ENCODE results near the gene TSC1. TPM values are rescaled to one million over a fixed set of nuclear protein-coding genes. Genes with fewer than 3 reads are reported as not detected.

Gene TSC1
- total and polyA plus RNA-seq, 10 of the 15 experiments (the other 5 are each of a cell fraction or from before 2014, with no cell fraction given): 4.0 to 48.0 (median 14.9) TPM

GRCh38 chr9:132896264-132896663 is 48.2 kb downstream of the TSC1 start:
- H3K9ac ChIP-seq (ENCODE audit: control insufficient read depth, insufficient read depth, low read length): no peak overlapping the region
- no peak overlapping the region for H2AFZ ChIP-seq (ENCODE audit: control insufficient read depth, low read depth, low read length)
- H3K36me3 ChIP-seq (ENCODE audit: control insufficient read depth in 2 of 2, insufficient read depth in 2 of 2, low read length in 1 of 2): peaks cover 2 to 18% of the 10 kb centered on the region in 2 experiments
- H3K9me3 ChIP-seq (replicated peaks; ENCODE audit: control insufficient read depth, insufficient read depth, low read length): no peaks in the 10 kb centered on the region
- in situ Hi-C loops (cut with MboI) (no loop called here), intact Hi-C loops (cut with micrococcal nuclease; ENCODE audit: unreplicated experiment) (no loop called here)
- ChIA-PET POLR2A (interaction anchor here (0.6 kb wide), 1 partner anchor 10 kb away, joined by 6 read pairs; no protein-coding TSS in a partner anchor), SMC1A (ENCODE audit: uncharacterized antibody, unreplicated experiment) (no interaction called here), CTCF (interaction anchor here (1.3 to 2.2 kb wide), 2 partner anchors 8 to 45 kb away, joined by 3 to 9 read pairs; no protein-coding TSS in a partner anchor), RAD21 (ENCODE audit: unreplicated experiment) (interaction anchor here (1.1 kb wide), 1 partner anchor 227 kb away, joined by 3 read pairs; the partner anchor contains the start of gene DDX31)
- TF ChIP-seq WRNIP1 (IDR thresholded peaks at IDR 0.05; ENCODE audit: borderline replicate concordance, low read depth, low read length) (no peak), MAX (IDR thresholded peaks at IDR 0.05; ENCODE audit: low read depth, low read length) (no peak), CEBPB (IDR thresholded peaks at IDR 0.05; ENCODE audit: borderline replicate concordance in 1 of 2, low read depth in 2 of 2, low read length in 2 of 2) (no peak), IRF3 (IDR thresholded peaks at IDR 0.05) (no peak), POLR2AphosphoS2 (IDR thresholded peaks at IDR 0.05; ENCODE audit: low read depth, low read length) (no peak), E2F8 (IDR thresholded peaks at IDR 0.05; ENCODE audit: low read depth, partially characterized antibody) (no peak), RFX5 (IDR thresholded peaks at IDR 0.05; ENCODE audit: low read depth, low read length) (no peak), NFXL1 (IDR thresholded peaks at IDR 0.05; ENCODE audit: borderline replicate concordance) (no peak), RCOR1 (conservative IDR thresholded peaks at IDR 0.05; ENCODE audit: low read depth, low read length) (no peak), IRF4 (IDR thresholded peaks at IDR 0.05; ENCODE audit: low read depth, low read length) (no peak), SMAD1 (IDR thresholded peaks at IDR 0.05; ENCODE audit: low read depth, partially characterized antibody) (no peak), POU2F2 (IDR thresholded peaks at IDR 0.05; ENCODE audit: borderline replicate concordance, low read depth, low read length) (no peak), TARDBP (IDR thresholded peaks at IDR 0.05; ENCODE audit: borderline replicate concordance) (no peak)
- no peaks in the 10 kb centered on the region for H4K20me1 ChIP-seq (ENCODE audit: control insufficient read depth, insufficient read depth)
- ATAC-seq (no peak), DNase-seq (ENCODE audit: low read depth, low spot score) (no peak), FAIRE-seq (no peak)
- H3K27me3 ChIP-seq (replicated peaks in 1 of 2; ENCODE audit: control insufficient read depth in 2 of 2, insufficient read depth in 2 of 2, low read length in 1 of 2): no peaks in the 10 kb centered on the region
- no peak overlapping the region for H3K27ac ChIP-seq (ENCODE audit: control insufficient read depth, insufficient read depth)
- H3K4me3 ChIP-seq: no peak overlapping the region
- 97% methylated on average over 13 of the region's 13 CpGs for WGBS (ENCODE audit: insufficient coverage, insufficient replicate concordance, low lambda C conversion rate, missing lambda C conversion rate)
- H3K4me1 ChIP-seq (ENCODE audit: control insufficient read depth, insufficient read depth, low read length): no peaks in the 10 kb centered on the region
- BruUV-seq (replicated peaks): no TSS peak
- H3K4me2 ChIP-seq (ENCODE audit: control insufficient read depth, insufficient read depth): no peak overlapping the region
- no peaks in the 10 kb centered on the region for H3K79me2 ChIP-seq (ENCODE audit: control insufficient read depth, insufficient read depth, low read length)
